Muscle of leg (tissue), 11 donors: Measurements from ENCODE around the gene ARHGAP40. TPM values are rescaled to one million over a fixed set of nuclear protein-coding genes. Genes with fewer than 3 reads are reported as not detected.

ENCODE experiments used
- DNase-seq: peaks from one replicate; pipeline ENCODE4 v3.0.0; 2013
- H3K27ac ChIP-seq: one replicate; pipeline ENCODE4 v1.5.1; 2013; ENCODE audit warnings: mild to moderate bottlenecking, low read length, control low read depth
- H3K27me3 ChIP-seq: one replicate; pipeline ENCODE4 v1.6.1; 2013; ENCODE audit warnings: low read length; ENCODE audit not compliant: control insufficient read depth, insufficient read depth
- H3K36me3 ChIP-seq: one replicate; pipeline ENCODE4 v1.6.1; 2013; ENCODE audit warnings: low read length; ENCODE audit not compliant: control insufficient read depth, insufficient read depth
- H3K4me1 ChIP-seq: one replicate; pipeline ENCODE4 v1.6.1; 2013; ENCODE audit warnings: low read length; ENCODE audit not compliant: control insufficient read depth, insufficient read depth
- H3K4me3 ChIP-seq: one replicate; pipeline ENCODE4 v1.5.1; 2013; ENCODE audit warnings: low read length, control low read depth
- H3K9me3 ChIP-seq: replicated peaks from 2 replicates; pipeline ENCODE4 v1.6.1; 2013; ENCODE audit warnings: low read depth, low read length; ENCODE audit not compliant: control insufficient read depth
- WGBS: methylation state at CpG from one replicate; pipeline ENCODE4 v1.1.5; 2013; ENCODE audit warnings: missing lambda C conversion rate; ENCODE audit not compliant: insufficient coverage; 5-methylcytosine and 5-hydroxymethylcytosine counted together
- polyA plus RNA-seq, 8 donors: library from polyadenylated mRNA; unstranded; fragments of 120-200 nt; gene quantifications; one replicate each; pipeline versions ENCODE4 v1.2.1 to v1.2.3, GENCODE V29; 2013; ENCODE audit warnings: inconsistent platforms in 1 of 8, low replicate concordance in 1 of 8; ENCODE audit not compliant: insufficient read length in 8 of 8, insufficient read depth in 1 of 8
- total RNA-seq: library from RNA; stranded (reverse); fragments of 120-200 nt; gene quantifications from one replicate; pipeline ENCODE4 v1.2.4, GENCODE V29; 2013

ARHGAP40 gene
- total and polyA plus RNA-seq, 9 donors: under 0.01 to 0.86 (median 0.10) TPM; not detected in 4

GRCh38 chr20:38616457-38616856, 14.8 kb downstream of the ARHGAP40 start:
- no peaks in the 10 kb centered on the region for H3K4me1 ChIP-seq
- no peak for DNase-seq
- H3K27me3 ChIP-seq: peaks cover 31% of the 10 kb centered on the region
- H3K4me3 ChIP-seq: no peak overlapping the region
- 92% methylated on average over 3 of the region's 4 CpGs for WGBS
- H3K36me3 ChIP-seq: no peaks in the 10 kb centered on the region
- no peak overlapping the region for H3K27ac ChIP-seq
- H3K9me3 ChIP-seq: no peaks in the 10 kb centered on the region

- WGBS: 66% methylated on average over 12 of the region's 16 CpGs
- Histone ChIP-seq H3K4me3 (no peak overlapping the region), H3K36me3 (no peaks in the 10 kb centered on the region), H3K27ac (no peak overlapping the region), H3K9me3 (no peaks in the 10 kb centered on the region), H3K4me1 (no peaks in the 10 kb centered on the region), H3K27me3 (peaks cover 31% of the 10 kb centered on the region)
- DNase-seq: no peak
These were observed 15.6 kb downstream of the ARHGAP40 start for GRCh38 chr20:38617011-38617829.

- Histone ChIP-seq H3K4me3 (no peak overlapping the region), H3K9me3 (no peaks in the 10 kb centered on the region), H3K36me3 (no peaks in the 10 kb centered on the region), H3K27ac (no peak overlapping the region), H3K27me3 (peaks cover 31% of the 10 kb centered on the region), H3K4me1 (no peaks in the 10 kb centered on the region)
- WGBS: 80% methylated on average over 4 of the region's 4 CpGs
- no peak for DNase-seq
These were observed 16.2 kb downstream of the ARHGAP40 start for GRCh38 chr20:38617830-38618196.

- no peak overlapping the region for H3K4me3 ChIP-seq
- no peaks in the 10 kb centered on the region for H3K9me3 ChIP-seq
- H3K27me3 ChIP-seq: peaks cover 28% of the 10 kb centered on the region
- H3K4me1 ChIP-seq: no peaks in the 10 kb centered on the region
- 74% methylated on average over 7 of the region's 9 CpGs for WGBS
- no peak for DNase-seq
- H3K36me3 ChIP-seq: no peaks in the 10 kb centered on the region
- no peak overlapping the region for H3K27ac ChIP-seq
These were observed 18.8 kb downstream of the ARHGAP40 start for GRCh38 chr20:38620441-38620840.

- Histone ChIP-seq H3K36me3 (no peaks in the 10 kb centered on the region), H3K4me1 (no peaks in the 10 kb centered on the region), H3K27me3 (peaks cover 18% of the 10 kb centered on the region), H3K27ac (no peak overlapping the region), H3K9me3 (no peaks in the 10 kb centered on the region), H3K4me3 (no peak overlapping the region)
- no peak for DNase-seq
- 49% methylated on average over 2 of the region's 4 CpGs for WGBS
These were observed 21.5 kb downstream of the ARHGAP40 start for GRCh38 chr20:38623061-38623460.

- H3K9me3 ChIP-seq: no peaks in the 10 kb centered on the region
- DNase-seq: no peak
- H3K4me1 ChIP-seq: no peaks in the 10 kb centered on the region
- H3K27me3 ChIP-seq: peaks cover 15% of the 10 kb centered on the region
- WGBS: 85% methylated on average over 1 of the region's 2 CpGs
- no peak overlapping the region for H3K27ac ChIP-seq
- no peaks in the 10 kb centered on the region for H3K36me3 ChIP-seq
- no peak overlapping the region for H3K4me3 ChIP-seq
These were observed 22.5 kb downstream of the ARHGAP40 start for GRCh38 chr20:38624084-38624483.

- no peak for DNase-seq
- Histone ChIP-seq H3K27me3 (peaks cover 13% of the 10 kb centered on the region), H3K36me3 (no peaks in the 10 kb centered on the region), H3K4me1 (no peaks in the 10 kb centered on the region), H3K27ac (no peak overlapping the region), H3K4me3 (no peak overlapping the region), H3K9me3 (no peaks in the 10 kb centered on the region)
These were observed 24.3 kb downstream of the ARHGAP40 start for GRCh38 chr20:38625896-38626295.

- 79% methylated on average over 10 of the region's 10 CpGs for WGBS
- Histone ChIP-seq H3K27ac (no peak overlapping the region), H3K36me3 (no peaks in the 10 kb centered on the region), H3K27me3 (peaks cover 10% of the 10 kb centered on the region), H3K4me3 (no peak overlapping the region), H3K9me3 (no peaks in the 10 kb centered on the region), H3K4me1 (no peaks in the 10 kb centered on the region)
- no peak for DNase-seq
These were observed 25.5 kb downstream of the ARHGAP40 start for GRCh38 chr20:38626921-38627659.

- peaks cover 5% of the 10 kb centered on the region for H3K27me3 ChIP-seq
- WGBS: 83% methylated on average over 6 of the region's 9 CpGs
- DNase-seq: no peak
- H3K9me3 ChIP-seq: no peaks in the 10 kb centered on the region
- no peak overlapping the region for H3K27ac ChIP-seq
- H3K36me3 ChIP-seq: no peaks in the 10 kb centered on the region
- no peak overlapping the region for H3K4me3 ChIP-seq
- H3K4me1 ChIP-seq: no peaks in the 10 kb centered on the region
These were observed 27.2 kb downstream of the ARHGAP40 start for GRCh38 chr20:38628580-38629470.

- Histone ChIP-seq H3K27ac (no peak overlapping the region), H3K9me3 (no peaks in the 10 kb centered on the region), H3K4me3 (no peak overlapping the region), H3K36me3 (no peaks in the 10 kb centered on the region), H3K27me3 (peaks cover 7% of the 10 kb centered on the region), H3K4me1 (no peaks in the 10 kb centered on the region)
- DNase-seq: no peak
- WGBS: 83% methylated on average over 1 of the region's 1 CpG
These were observed 28.4 kb downstream of the ARHGAP40 start for GRCh38 chr20:38629979-38630378.
